HepG2 (cell line): ENCODE results near the gene DCLRE1B. TPM values are rescaled to one million over a fixed set of nuclear protein-coding genes. Genes with fewer than 3 reads are reported as not detected.

ENCODE experiments used
- BORCS8-MEF2B ChIP-seq: sonication (generic); formaldehyde crosslinking; IDR thresholded peaks from 2 replicates; pipeline ENCODE4 v1.8.0; 2022; ENCODE audit warnings: mild to moderate bottlenecking, missing genetic modification reagents
- CHD2 ChIP-seq: IDR thresholded peaks from 2 replicates; pipeline ENCODE4 v1.6.1; 2011; ENCODE audit warnings: low read depth, low read length, improper control_type of control experiment
- ELF3 ChIP-seq: IDR thresholded peaks from 2 replicates; pipeline ENCODE4 v1.6.1; 2016; ENCODE audit warnings: missing genetic modification reagents, missing compliant biosample characterization
- FOSL2 ChIP-seq: sonication (generic); formaldehyde crosslinking; IDR thresholded peaks from 2 replicates; pipeline ENCODE4 v1.4.0; 2020; ENCODE audit warnings: missing genetic modification reagents
- FOXC1 ChIP-seq: sonication (generic); formaldehyde crosslinking; IDR thresholded peaks from 2 replicates; pipeline ENCODE4 v1.8.0; 2022; ENCODE audit warnings: mild to moderate bottlenecking, missing genetic modification reagents, borderline replicate concordance
- FOXO1 ChIP-seq: sonication (generic); formaldehyde crosslinking; IDR thresholded peaks from 2 replicates; pipeline ENCODE4 v1.4.0; 2020; ENCODE audit warnings: missing genetic modification reagents
- HDAC2 ChIP-seq: sonication (generic); formaldehyde crosslinking; IDR thresholded peaks from 2 replicates; pipeline ENCODE4 v1.4.0; 2020; ENCODE audit warnings: missing genetic modification reagents
- ISX ChIP-seq: sonication (generic); formaldehyde crosslinking; conservative IDR thresholded peaks from 2 replicates; pipeline ENCODE4 v1.5.0; 2020; ENCODE audit warnings: missing genetic modification reagents
- JDP2 ChIP-seq: sonication (generic); formaldehyde crosslinking; IDR thresholded peaks from 2 replicates; pipeline ENCODE4 v1.8.1; 2022; ENCODE audit warnings: missing genetic modification reagents, borderline replicate concordance
- KDM6A ChIP-seq: IDR thresholded peaks from 2 replicates; pipeline ENCODE4 v1.6.1; 2016; ENCODE audit warnings: low read depth
- MAFF ChIP-seq: IDR thresholded peaks from 2 replicates; pipeline ENCODE4 v1.6.1; 2011; ENCODE audit warnings: low read depth, low read length, improper control_type of control experiment
- POLR2AphosphoS2 ChIP-seq: IDR thresholded peaks from 2 replicates; pipeline ENCODE4 v1.6.1; 2011; ENCODE audit warnings: low read depth, low read length, improper control_type of control experiment
- PRPF4 ChIP-seq: fragments of 200-400 bp; formaldehyde crosslinking; IDR thresholded peaks from 2 replicates; pipeline ENCODE4 v1.6.1; 2016; ENCODE audit warnings: low read length, low read depth; ENCODE audit not compliant: poor library complexity, severe bottlenecking
- SMAD3 ChIP-seq: sonication (generic); formaldehyde crosslinking; IDR thresholded peaks from 2 replicates; pipeline ENCODE4 v1.4.0; 2020; ENCODE audit warnings: missing genetic modification reagents
- STAG1 ChIP-seq: sonication (generic); formaldehyde crosslinking; IDR thresholded peaks from 2 replicates; pipeline ENCODE4 v1.4.0; 2020; ENCODE audit warnings: missing genetic modification reagents
- TBX2 ChIP-seq: sonication (generic); formaldehyde crosslinking; IDR thresholded peaks from 2 replicates; pipeline ENCODE4 v1.5.0; 2020; ENCODE audit warnings: missing genetic modification reagents, mild to moderate bottlenecking, borderline replicate concordance
- ZFX ChIP-seq: sonication (generic); formaldehyde crosslinking; IDR thresholded peaks from 2 replicates; pipeline ENCODE4 v1.4.0; 2020; ENCODE audit warnings: mild to moderate bottlenecking, low read depth, missing genetic modification reagents, moderate library complexity
- ZKSCAN5 ChIP-seq: sonication (generic); formaldehyde crosslinking; IDR thresholded peaks from 2 replicates; pipeline ENCODE4 v1.5.1; 2020; ENCODE audit warnings: mild to moderate bottlenecking, missing genetic modification reagents
- ZNF256 ChIP-seq: sonication (generic); formaldehyde crosslinking; conservative IDR thresholded peaks from 2 replicates; pipeline ENCODE4 v1.4.0; 2020; ENCODE audit warnings: missing genetic modification reagents
- ZNF33A ChIP-seq: sonication (generic); formaldehyde crosslinking; IDR thresholded peaks from 2 replicates; pipeline ENCODE4 v1.5.1; 2020; ENCODE audit warnings: missing genetic modification reagents, mild to moderate bottlenecking, moderate library complexity, borderline replicate concordance
- ZNF570 ChIP-seq: sonication (generic); formaldehyde crosslinking; IDR thresholded peaks from 2 replicates; pipeline ENCODE4 v1.4.0; 2020; ENCODE audit warnings: mild to moderate bottlenecking, missing genetic modification reagents, borderline replicate concordance
- polyA plus RNA-seq, 8 experiments: library from polyadenylated mRNA; depleted of rRNA in 3 of 8; stranded (reverse) in 7 of 8; unstranded in 1 of 8; fragments of >200 nt; fragmentation: Illumina TruSeq in 4 of 8; extraction: Trizol in 4 of 8; gene quantifications; 2 replicates each; pipeline versions ENCODE4 v1.2.1 to v1.2.3, GENCODE V29; 2011 to 2016; ENCODE audit warnings: low read depth in 4 of 8, missing spikeins in 1 of 8, mixed read lengths in 1 of 8; ENCODE audit not compliant: insufficient read depth in 1 of 8
- total RNA-seq, 5 experiments: library from RNA; depleted of rRNA; stranded (reverse); fragments of >200 nt; fragmentation: Illumina TruSeq; extraction: Trizol; gene quantifications; 2 replicates each; pipeline ENCODE4 v1.2.3, GENCODE V29; 2016; ENCODE audit warnings: low read depth in 1 of 5
- TF ChIP-seq, protein P1 (sequence below): sonication (generic); formaldehyde crosslinking; IDR thresholded peaks from 2 replicates; pipeline ENCODE4 v1.4.0; 2020; ENCODE audit warnings: missing genetic modification reagents, low read depth, mild to moderate bottlenecking, borderline replicate concordance
- TF ChIP-seq, protein P2 (sequence below), 2 experiments: sonication (generic) in 1 of 2; formaldehyde crosslinking in 1 of 2; IDR thresholded peaks; 2 replicates each; pipeline versions ENCODE4 v1.5.1 to v1.6.1; 2011 to 2020; ENCODE audit warnings: borderline replicate concordance in 1 of 2, low read depth in 1 of 2, low read length in 1 of 2, mild to moderate bottlenecking in 1 of 2, missing genetic modification reagents in 1 of 2, moderate library complexity in 1 of 2
- TF ChIP-seq, protein P3 (sequence below): sonication (generic); formaldehyde crosslinking; IDR thresholded peaks from 2 replicates; pipeline ENCODE4 v1.4.0; 2020; ENCODE audit warnings: missing genetic modification reagents
- TF ChIP-seq, protein P4 (sequence below): sonication (generic); formaldehyde crosslinking; IDR thresholded peaks from 2 replicates; pipeline ENCODE4 v1.4.0; 2020; ENCODE audit warnings: missing genetic modification reagents

The DCLRE1B gene
- total and polyA plus RNA-seq, 2 of the 13 experiments (the other 11 are each of a cell fraction or from before 2014, with no cell fraction given): 2.7 to 8.0 TPM

DNA sequence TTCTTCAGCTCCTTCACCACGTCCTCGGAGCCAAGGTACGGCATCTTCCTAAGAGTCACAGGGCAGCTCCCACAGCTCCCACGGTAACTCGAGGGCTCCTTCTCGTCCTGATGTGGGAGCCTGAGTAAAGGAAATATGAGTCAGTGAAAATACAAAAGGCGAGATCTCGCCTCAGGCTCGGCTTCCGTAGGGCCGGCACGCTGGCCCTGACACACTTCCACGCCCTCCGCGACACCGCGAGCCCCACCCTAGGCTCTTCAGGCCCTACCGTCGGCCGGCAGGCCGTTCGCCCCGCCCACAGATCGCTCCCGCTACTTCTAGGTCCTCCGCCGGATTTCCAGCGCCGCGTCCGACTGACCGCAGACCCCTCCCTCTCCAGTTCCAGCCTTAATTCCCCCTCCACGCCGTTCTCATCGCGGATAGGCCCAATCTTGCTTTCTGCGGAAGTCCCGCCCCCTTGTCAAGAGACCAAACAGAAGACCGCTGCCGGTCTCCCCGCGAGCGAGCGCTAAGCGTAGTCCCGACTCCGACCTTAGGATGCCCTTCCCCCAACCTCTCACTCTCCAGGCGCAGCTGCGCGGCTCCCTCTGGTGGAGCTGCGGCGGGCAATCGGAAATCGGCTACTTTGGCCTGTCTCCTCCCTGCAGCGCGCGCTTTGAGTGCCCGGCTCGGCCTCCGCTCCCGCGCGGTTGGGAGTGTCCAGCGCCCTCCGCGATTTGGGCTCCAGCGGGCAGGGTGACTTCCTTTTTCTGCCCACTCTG is at the start of gene DCLRE1B, which contains the start of gene AP4B1 (continued):
- TF ChIP-seq BORCS8-MEF2B (CRISPR knock-in tag): peak; percentile 82
- no peak for TF ChIP-seq JDP2 (CRISPR knock-in tag)
- no peak for TF ChIP-seq SMAD3
- TF ChIP-seq, protein P1, sequence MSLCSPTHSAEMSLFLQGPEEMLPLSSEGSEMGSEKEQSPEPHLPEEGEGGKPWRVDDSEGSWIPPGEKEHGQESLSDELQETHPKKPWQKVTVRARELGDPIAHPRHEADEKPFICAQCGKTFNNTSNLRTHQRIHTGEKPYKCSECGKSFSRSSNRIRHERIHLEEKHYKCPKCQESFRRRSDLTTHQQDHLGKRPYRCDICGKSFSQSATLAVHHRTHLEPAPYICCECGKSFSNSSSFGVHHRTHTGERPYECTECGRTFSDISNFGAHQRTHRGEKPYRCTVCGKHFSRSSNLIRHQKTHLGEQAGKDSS (CRISPR knock-in tag): no peak; the same call in 1 of the 2 replicates
- TF ChIP-seq MAFF: no peak
- TF ChIP-seq ZFX (CRISPR knock-in tag): peak; percentile 91
- no peak for TF ChIP-seq ZKSCAN5 (CRISPR knock-in tag)
- TF ChIP-seq, protein P2, sequence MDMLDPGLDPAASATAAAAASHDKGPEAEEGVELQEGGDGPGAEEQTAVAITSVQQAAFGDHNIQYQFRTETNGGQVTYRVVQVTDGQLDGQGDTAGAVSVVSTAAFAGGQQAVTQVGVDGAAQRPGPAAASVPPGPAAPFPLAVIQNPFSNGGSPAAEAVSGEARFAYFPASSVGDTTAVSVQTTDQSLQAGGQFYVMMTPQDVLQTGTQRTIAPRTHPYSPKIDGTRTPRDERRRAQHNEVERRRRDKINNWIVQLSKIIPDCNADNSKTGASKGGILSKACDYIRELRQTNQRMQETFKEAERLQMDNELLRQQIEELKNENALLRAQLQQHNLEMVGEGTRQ (IDR thresholded peaks at IDR 0.05; ENCODE audit: low read depth, low read length): no peak
- TF ChIP-seq, protein P2 (CRISPR knock-in tag; IDR thresholded peaks at IDR 0.05; ENCODE audit: borderline replicate concordance): peak; percentile 33; the same call in 1 of the 2 replicates
- TF ChIP-seq ELF3 (CRISPR knock-in tag): peak; percentile 82
- TF ChIP-seq ZNF256 (CRISPR knock-in tag): no peak
- no peak; the same call in 1 of the 2 replicates for TF ChIP-seq ZNF33A (CRISPR knock-in tag)
- TF ChIP-seq, protein P3, sequence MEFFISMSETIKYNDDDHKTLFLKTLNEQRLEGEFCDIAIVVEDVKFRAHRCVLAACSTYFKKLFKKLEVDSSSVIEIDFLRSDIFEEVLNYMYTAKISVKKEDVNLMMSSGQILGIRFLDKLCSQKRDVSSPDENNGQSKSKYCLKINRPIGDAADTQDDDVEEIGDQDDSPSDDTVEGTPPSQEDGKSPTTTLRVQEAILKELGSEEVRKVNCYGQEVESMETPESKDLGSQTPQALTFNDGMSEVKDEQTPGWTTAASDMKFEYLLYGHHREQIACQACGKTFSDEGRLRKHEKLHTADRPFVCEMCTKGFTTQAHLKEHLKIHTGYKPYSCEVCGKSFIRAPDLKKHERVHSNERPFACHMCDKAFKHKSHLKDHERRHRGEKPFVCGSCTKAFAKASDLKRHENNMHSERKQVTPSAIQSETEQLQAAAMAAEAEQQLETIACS: peak; percentile 90
- peak; percentile 90; the same call in 1 of the 2 replicates for TF ChIP-seq FOXC1 (CRISPR knock-in tag)
- peak; percentile 72; the same call in 1 of the 2 replicates for TF ChIP-seq POLR2AphosphoS2
- TF ChIP-seq ZNF570 (CRISPR knock-in tag): no peak
- peak; percentile 86 for TF ChIP-seq CHD2
- TF ChIP-seq KDM6A: no peak; the same call in 1 of the 2 replicates
- TF ChIP-seq, protein P4, sequence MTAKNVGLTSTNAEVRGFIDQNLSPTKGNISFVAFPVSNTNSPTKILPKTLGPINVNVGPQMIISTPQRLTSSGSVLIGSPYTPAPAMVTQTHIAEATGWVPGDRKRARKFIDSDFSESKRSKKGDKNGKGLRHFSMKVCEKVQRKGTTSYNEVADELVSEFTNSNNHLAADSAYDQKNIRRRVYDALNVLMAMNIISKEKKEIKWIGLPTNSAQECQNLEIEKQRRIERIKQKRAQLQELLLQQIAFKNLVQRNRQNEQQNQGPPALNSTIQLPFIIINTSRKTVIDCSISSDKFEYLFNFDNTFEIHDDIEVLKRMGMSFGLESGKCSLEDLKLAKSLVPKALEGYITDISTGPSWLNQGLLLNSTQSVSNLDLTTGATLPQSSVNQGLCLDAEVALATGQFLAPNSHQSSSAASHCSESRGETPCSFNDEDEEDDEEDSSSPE (CRISPR knock-in tag): peak; percentile 98
- TF ChIP-seq FOSL2 (CRISPR knock-in tag): peak; percentile 58
- peak; percentile 54 for TF ChIP-seq STAG1 (CRISPR knock-in tag)
- 0 out of 2 replicates have a peak, but pooled peaks have one; percentile 73 for TF ChIP-seq ISX (CRISPR knock-in tag)
- TF ChIP-seq PRPF4: peak; percentile 90
- peak; percentile 13; the same call in 1 of the 2 replicates for TF ChIP-seq FOXO1 (CRISPR knock-in tag)
- peak; percentile 70 for TF ChIP-seq HDAC2 (CRISPR knock-in tag)
- TF ChIP-seq TBX2 (CRISPR knock-in tag): peak; percentile 81
